HG03520 (cell line): ENCODE data around the gene GPX3.

ENCODE experiments used
- ATAC-seq: cut with Tn5 transposase; IDR thresholded peaks from one replicate; pipeline ENCODE4 v1.9.1; 2021; ENCODE audit warnings: mild to moderate bottlenecking, moderate library complexity; ENCODE audit not compliant: unreplicated experiment

GPX3 gene, protein sequence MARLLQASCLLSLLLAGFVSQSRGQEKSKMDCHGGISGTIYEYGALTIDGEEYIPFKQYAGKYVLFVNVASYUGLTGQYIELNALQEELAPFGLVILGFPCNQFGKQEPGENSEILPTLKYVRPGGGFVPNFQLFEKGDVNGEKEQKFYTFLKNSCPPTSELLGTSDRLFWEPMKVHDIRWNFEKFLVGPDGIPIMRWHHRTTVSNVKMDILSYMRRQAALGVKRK

DNA sequence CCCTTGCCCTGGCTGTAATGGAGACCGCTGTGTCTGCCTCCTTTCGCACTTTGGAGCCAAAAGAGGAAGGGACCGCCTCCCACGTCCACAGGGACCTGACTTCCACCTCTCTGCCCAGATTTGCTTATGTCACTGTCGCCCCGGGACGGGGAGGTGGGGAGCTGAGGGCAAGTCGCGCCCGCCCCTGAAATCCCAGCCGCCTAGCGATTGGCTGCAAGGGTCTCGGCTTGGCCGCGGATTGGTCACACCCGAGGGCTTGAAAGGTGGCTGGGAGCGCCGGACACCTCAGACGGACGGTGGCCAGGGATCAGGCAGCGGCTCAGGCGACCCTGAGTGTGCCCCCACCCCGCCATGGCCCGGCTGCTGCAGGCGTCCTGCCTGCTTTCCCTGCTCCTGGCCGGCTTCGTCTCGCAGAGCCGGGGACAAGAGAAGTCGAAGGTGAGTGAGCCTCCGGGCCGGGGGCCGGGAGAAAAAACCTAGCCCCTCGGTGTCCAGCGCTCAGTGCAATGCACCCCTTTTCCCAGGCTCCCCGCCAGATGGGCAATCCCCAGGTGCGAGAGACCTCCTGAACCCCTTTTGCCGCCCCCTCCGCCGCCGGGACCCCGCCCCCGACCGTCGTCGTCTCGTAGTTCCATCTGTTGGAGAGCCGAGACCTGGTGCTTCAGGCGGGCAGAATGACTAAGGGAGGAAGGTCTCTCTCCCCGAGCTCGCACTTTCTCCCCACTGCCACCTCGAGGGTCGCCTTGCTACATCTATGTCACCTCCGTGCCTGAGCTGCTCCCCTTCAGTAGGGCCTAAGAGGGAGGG is at the start of gene GPX3:
TSS of gene GPX3 (plus strand) at position 288 of the 807 bp plus-strand sequence. CDS start at position 352, 64 bp downstream.
- ATAC-seq, result no peak

- no peak for ATAC-seq
Observed at GRCh38 chr5:150978590-150978989, 41.8 kb upstream of the GPX3 start.

GRCh38 chr5:150987746-150988145 is 32.6 kb upstream of the GPX3 start:
- no peak for ATAC-seq

DNA sequence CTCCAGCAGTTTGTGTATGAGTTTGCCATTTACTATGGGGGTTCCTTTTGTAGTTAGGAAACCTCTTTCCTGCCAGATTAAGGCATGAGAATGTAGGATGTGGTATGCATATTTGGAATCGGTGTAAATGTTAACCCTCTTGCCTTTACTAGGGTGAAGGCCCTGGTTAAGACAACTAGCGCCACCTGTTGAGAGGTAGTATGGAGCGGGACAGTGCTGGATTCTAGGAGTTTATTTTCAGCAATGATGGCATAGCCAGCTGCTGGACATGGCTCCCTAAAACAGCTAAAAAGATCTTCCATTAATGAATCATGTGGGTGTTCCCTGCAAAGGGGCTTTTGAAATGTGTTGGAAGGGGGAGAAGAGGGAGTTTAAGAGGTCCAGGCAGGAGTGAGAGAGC is 30.7 kb upstream of the GPX3 start:
- ATAC-seq, result no peak

GRCh38 chr5:150992705-150993104 is 27.7 kb upstream of the GPX3 start:
- no peak for ATAC-seq

GRCh38 chr5:150993422-150993821 is 27.0 kb upstream of the GPX3 start:
- no peak for ATAC-seq

DNA sequence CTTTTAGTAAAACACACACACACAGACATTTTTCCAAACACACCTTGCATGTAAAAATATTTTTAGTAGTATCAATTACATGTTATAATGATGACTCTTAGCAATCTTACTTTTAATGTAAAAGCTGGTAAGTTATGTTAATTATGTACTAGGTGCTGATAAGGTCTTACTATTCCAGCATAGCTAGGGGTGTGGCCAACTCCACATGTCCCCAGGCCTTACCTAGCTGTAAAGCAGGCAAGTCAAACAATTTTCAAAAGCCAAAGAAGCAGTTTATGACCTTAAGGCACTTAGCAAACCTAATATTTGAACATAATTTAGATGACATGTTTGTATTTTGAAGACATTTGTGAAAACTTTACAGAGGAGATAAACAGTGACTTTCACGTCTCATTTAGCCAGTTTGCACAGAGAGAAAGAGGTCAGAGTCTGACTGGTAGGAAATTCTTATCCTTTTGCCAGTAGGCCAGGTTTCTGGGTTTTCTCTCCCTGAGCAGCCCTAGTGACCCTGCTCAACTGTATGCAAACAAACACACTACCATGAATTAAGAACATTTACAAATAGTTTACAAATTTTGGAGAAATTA is 26.5 kb upstream of the GPX3 start:
- no peak for ATAC-seq

- no peak for ATAC-seq
Observed at GRCh38 chr5:150999704-151000442, 20.5 kb upstream of the GPX3 start.

DNA sequence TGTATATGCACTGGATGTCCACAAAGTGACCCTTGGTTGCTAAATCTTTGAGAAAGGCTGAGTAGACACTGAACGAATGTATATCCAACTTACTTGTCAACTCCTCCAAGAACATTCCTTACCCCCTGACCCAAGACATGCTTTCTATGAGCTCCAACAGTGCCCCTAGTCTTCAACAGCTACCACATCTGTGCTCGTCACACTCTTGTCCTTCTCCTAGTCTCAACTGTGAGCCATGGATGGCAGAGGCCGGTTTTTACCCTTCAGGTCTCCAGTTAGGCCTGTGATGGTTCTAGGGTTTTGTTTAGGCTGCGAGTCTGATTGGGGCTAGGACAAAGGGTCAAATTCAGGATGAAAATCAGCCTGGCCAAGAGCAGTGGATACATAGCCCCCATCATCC is 19.0 kb upstream of the GPX3 start:
- no peak for ATAC-seq

DNA sequence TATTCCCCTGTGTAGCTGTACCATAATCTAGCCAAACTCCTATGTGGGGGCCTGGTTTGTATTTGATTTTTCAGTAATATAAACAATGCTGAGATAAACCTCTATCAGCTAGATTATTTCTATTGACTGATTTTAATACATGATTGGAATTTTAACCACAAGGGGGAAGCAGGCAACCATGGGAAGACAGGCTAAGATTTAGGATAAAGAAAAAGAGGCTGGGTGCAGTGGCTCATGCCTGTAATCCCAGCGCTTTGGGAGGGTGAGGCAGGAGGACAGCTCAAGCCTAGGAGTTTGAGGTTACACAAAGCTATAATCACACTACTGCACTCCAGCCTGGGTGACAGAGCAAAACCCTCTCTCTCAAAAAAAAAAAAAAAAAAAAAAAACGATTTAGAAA is 18.1 kb upstream of the GPX3 start:
- ATAC-seq, result no peak

DNA sequence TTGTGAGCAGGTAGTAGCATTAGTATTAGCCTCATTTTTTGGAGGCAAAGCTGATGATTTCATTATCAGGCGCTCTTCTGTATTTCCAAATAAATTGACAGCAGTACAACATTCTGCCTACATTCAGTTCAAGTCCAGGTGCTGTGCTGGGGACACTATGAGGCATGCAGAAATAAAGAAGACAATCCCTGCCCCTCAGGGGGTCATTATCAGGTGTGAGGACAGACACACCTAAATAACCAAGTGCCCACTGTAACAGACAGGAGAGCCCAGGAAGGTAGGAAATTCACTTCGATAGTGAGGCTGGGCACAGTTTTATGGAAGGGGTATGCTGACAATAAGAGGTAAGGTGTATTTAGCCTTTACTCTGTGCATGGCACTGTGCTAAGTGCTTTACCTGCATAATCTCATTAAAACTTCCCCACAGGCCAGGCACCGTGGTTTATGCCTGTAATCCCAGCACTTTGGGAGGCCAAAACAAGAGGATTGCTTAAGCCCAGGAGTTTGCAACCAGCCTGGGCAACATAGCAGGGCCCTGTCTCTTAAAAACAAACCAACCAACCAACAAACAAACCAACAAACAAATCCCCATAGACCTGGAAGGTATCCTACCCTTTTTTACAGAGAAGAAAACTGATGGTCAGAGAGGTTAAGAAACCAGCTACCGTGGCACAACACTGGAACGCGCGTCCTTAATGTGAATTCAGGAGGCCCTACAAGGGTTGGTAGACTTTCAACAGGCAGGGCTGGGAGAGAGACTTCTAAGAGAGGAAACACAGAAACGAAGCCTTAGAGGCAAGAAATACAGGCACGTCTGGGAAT is 17.5 kb upstream of the GPX3 start:
- ATAC-seq, result no peak

DNA sequence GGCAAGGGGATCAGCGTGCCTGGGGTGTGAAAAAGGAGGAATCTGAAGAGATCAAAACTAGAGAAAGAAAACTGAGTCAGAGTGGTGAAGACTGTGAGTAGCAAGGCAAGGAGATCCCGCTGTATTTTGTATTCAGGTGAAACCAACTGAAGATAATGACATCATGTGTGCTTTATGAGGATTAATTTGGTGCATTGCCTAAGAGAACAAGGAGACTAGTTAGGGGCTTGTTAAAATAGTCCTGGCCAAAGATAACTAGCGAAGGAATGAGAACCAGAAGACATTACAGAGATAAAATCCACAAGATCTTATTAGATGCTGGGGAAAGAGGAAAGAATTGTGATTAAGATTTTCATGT is 16.9 kb upstream of the GPX3 start:
- no peak for ATAC-seq

DNA sequence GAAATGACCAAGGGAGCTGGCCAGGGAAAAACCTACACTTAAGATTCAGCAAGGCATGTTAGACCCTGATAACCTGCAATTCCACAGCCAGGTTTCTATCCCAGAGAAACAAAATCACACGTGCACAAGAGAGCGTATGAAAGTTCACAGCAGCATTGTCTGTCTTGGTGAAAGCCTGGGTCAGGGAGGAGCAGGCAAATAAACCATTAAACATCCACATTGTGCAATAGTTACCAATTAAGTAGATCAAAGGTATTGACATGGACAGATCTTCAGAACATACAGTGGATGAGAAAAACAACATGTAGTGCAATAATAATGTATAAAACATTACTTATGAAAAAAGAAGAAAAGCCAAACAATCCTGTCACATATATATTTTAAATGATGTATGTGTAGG is 15.9 kb upstream of the GPX3 start:
- ATAC-seq, result no peak

GRCh38 chr5:151005187-151005949 is 15.0 kb upstream of the GPX3 start:
- ATAC-seq, result no peak

GRCh38 chr5:151005950-151006576 is 14.3 kb upstream of the GPX3 start:
- ATAC-seq, result no peak

- no peak for ATAC-seq
Observed at GRCh38 chr5:151006704-151007334, 13.6 kb upstream of the GPX3 start.

GRCh38 chr5:151007430-151008209 is 12.8 kb upstream of the GPX3 start:
- no peak for ATAC-seq

DNA sequence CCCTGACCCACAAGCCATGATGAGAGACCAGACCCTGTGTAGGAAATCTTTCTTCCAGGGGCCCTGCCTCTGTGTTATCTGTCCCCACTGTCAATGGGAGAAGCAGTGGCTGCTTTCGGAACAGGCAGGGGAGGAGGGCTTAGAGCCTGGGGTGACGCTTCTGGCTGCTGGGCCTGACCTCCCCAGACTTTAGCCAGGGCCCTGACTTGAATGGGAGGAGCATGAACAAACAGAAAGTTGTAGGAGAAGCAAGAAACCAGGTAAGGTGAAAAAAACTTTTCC is 12.2 kb upstream of the GPX3 start:
- ATAC-seq, result no peak

DNA sequence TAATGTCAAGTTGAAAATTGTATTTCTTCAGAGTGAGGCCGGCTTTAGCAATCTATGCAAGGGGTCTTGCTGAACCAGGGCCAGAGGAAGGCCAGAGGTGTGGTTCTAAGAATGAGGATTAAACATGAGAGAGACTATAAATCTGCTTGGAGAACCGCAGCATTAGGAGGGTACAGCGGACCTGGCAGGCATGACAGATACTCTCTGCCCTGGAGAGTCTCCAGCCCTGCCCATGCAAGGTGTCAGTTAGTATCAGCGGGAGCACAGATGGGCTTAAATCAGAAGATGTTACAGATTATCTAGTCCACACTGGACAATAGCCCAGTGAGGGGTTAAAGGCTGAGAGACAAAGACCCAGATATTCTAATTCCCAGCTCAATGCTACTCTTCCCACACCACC is 11.5 kb upstream of the GPX3 start:
- no peak for ATAC-seq
